ENCODE data around the gene SAA2.

Gene SAA2

DNA sequence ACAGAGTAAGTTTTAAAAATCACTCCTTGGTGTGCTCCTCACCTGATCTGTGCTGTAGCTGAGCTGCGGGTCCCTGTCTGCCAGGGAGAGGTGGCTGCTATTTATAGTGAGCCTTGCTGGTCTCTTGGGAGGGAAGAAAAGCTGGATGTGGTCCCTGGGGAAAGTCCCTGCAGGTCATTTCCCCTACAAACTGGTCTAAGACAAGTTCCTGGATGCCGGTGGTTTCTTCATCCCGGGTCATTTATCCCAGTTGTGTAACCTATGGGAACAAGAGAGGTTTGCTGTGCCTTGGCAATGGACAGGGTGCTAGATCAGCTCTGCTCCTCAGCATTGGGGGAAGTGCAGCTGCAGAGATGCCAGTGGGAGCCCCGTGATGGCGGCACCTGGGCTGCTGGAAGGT is at the start of gene SAA2:
TSS of gene SAA2 (minus strand) at position 108 of the 400 bp plus-strand sequence. CDS start 657 bp downstream, outside the sequence.
- DNase-seq (ENCODE audit: low spot score): no peak
- TF ChIP-seq CTCF (IDR thresholded peaks at IDR 0.05): no peak
- H3K4me3 ChIP-seq: no peak within 1 kb of the TSS
- no peak within 1 kb of the TSS for H3K27ac ChIP-seq

DNA sequence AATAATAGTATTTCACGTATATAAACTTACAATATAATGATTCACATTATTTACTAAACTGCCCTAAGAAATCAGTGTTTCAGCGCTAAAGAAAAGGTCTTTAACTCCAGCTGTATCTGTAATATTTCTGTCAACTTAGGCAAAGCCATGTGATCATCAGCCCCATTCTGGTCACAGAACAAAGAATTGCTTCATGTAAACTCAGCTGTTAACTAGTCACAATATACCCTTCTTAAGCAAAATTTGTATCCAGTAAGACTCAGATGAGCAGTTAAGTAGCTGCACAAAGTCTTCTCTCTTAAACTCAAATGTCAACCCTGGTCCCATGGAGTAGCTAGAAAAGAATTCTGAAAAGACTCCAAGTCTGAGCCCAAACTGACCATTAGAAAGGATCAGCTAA is 46.8 kb upstream of the SAA2 start:
- no peak for TF ChIP-seq CTCF (IDR thresholded peaks at IDR 0.05)
- DNase-seq (ENCODE audit: low spot score): no peak
- no peak overlapping the region for H3K27ac ChIP-seq
- no peak overlapping the region for H3K4me3 ChIP-seq

DNA sequence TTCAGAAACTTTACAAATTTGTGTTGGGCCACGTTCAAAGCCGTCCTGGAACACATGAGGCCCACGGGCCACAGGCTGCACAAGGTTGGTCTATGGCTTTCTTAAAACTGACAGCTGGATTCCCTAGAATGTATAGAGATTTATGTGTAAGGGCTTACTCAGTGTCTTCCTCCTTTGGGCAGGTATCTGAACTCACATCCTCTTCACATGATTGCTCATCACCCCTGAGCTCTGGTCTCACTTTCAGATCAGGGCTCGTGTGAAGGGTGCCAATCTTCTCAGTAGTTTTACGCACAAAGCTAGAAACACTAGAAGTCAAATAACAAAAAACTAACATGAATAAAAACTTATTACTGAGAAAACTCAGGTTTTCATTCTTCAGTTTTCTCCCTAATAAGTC is 46.4 kb upstream of the SAA2 start:
- TF ChIP-seq CTCF (IDR thresholded peaks at IDR 0.05): no peak
- Histone ChIP-seq H3K4me3 (no peak overlapping the region), H3K27ac (no peak overlapping the region)
- no peak for DNase-seq (ENCODE audit: low spot score)

DNA sequence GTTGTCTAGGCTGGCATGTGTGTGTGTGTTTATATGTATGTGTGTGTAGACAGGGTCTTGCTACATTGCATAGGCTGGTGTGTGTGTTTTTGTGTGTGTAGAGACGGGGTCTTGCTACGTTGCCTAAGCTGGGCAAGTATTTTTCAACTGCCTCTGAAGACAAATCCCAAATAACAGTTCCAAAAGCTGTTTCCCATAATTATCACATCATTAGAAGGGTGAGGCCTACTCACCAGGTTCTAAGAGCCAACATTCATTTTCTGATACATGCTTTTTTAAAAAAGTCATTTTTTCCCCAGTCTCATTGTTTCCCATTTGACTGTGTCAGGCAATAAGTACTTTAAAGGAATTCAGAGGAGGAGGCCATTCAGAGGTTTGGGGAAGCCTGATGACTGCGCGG is 40.4 kb upstream of the SAA2 start:
- DNase-seq (ENCODE audit: low spot score): no peak
- no peak for TF ChIP-seq CTCF (IDR thresholded peaks at IDR 0.05)
- Histone ChIP-seq H3K4me3 (no peak overlapping the region), H3K27ac (no peak overlapping the region)

DNA sequence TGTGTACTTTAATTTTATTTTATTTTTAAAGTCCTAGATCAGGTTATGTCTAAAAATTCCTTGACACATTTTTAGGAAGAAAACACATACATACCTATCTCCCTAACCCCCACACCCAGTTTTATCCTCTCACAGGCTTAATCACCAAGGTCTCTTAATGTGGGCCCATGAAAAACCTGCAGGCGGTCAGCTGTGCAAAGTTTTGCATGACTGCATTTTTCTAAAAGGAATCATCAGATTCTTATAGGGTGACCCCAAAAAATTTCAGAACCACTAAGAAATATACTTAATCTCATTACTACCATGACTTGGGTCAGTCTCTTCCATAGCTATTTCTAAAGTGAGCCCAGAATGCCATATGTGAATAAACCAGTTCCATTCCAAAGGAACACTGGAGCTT is 37.4 kb upstream of the SAA2 start:
- Histone ChIP-seq H3K4me3 (no peak overlapping the region), H3K27ac (no peak overlapping the region)
- no peak for DNase-seq (ENCODE audit: low spot score)
- TF ChIP-seq CTCF (IDR thresholded peaks at IDR 0.05): no peak

DNA sequence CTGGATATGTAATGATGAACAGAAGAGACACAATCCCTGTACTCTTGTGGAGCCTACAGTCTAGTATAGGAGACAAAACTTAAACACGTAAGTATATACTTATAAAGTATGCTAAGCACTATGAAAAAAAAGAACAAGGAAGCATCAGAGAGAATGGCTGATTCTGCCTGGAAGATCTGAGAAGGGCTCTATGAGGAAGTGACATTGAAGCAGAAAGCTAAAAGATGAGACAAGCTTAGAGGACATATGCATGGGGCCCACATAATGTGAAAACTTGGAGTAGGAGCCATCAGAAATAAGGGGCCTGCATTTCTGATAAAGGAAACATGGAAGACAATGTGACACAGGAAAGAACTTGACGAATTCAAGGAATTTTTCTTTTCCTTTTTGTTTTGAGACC is 34.2 kb upstream of the SAA2 start:
- H3K27ac ChIP-seq: no peak overlapping the region

More for the DNA sequence above, 34.2 kb upstream of the SAA2 start:
- no peak for DNase-seq (ENCODE audit: low spot score)
- no peak for TF ChIP-seq CTCF (IDR thresholded peaks at IDR 0.05)
- H3K4me3 ChIP-seq: no peak overlapping the region

Measured in coronary artery (tissue), 2 donors.